ENCODE results near the gene KATNB1. TPM values are rescaled to one million over a fixed set of nuclear protein-coding genes. Genes with fewer than 3 reads are reported as not detected.

The KATNB1 gene
- total and polyA plus RNA-seq, 4 donors, result 14.9 to 39.3 (median 20.1) TPM

DNA sequence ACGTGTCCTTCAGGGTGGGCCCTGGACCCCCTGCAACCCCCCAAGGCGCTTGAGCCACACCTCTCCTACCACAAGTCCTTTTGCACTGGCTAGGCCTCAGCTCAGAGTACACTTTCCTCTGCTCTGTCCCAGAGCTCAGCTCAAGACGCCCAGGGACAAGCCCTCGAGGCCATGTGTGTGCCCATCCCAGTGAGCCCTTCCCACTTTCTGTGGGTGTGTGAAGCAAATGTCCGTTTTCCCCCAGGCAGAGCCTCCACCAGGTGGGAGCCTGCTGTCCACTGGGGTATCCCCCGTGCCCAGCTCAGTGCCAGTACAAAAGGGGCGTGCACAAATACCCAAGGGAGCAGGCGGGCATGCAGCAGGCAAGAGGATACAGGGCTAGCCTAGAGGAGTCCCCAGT, 48.3 kb downstream of the KATNB1 start:
- no peak for DNase-seq
- 88 to 90% methylated on average over 8 of the region's 8 CpGs for WGBS, 2 donors
- ATAC-seq (ENCODE audit: insufficient read depth, low FRiP score), result no peak

DNA sequence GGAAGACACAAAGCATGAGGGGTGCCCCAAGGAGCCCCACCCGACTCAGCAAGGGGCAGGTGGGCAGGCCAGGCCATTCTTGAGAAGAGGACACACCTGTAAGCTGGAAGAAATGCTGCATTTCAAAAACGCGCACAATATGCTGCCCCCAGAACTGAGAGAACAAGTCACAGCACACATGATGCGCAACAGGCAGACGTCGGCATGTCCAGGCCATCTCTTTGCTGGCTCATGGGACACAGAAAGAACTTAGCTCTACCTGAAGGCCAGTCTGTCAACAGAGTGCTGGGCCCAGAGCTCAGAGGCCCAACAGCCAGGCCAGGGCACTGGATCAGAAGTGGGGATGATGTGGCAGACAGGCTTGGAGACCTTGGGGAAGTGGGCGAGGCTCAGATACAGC, 48.8 kb downstream of the KATNB1 start:
- ATAC-seq (ENCODE audit: insufficient read depth, low FRiP score) (no peak), DNase-seq (no peak)
- Histone ChIP-seq H3K36me3 (ENCODE audit: control insufficient read depth in 4 of 4, insufficient read depth in 4 of 4, low read length in 4 of 4) (peaks cover 0 to 52% (median 15%) of the 10 kb centered on the region in 4 donors), H3K9me3 (ENCODE audit: control insufficient read depth in 4 of 4, insufficient read depth in 3 of 4, low read length in 3 of 4) (no peaks in the 10 kb centered on the region), H3K4me1 (ENCODE audit: control insufficient read depth in 5 of 5, insufficient read depth in 5 of 5, low read length in 5 of 5) (peaks cover 0 to 34% (median 9%) of the 10 kb centered on the region in 5 donors), H3K27me3 (ENCODE audit: control insufficient read depth in 3 of 3, insufficient read depth in 3 of 3, low read length in 2 of 3) (no peaks in the 10 kb centered on the region), H3K27ac (ENCODE audit: low read depth in 1 of 2, low read length in 1 of 2) (no peak overlapping the region), H3K4me3 (no peak overlapping the region), H3K9ac (ENCODE audit: insufficient read depth in 1 of 2, low read length in 2 of 2) (no peak overlapping the region)
- WGBS, 2 donors, result 92 to 95% methylated on average over 7 of the region's 7 CpGs
- TF ChIP-seq, protein P1, sequence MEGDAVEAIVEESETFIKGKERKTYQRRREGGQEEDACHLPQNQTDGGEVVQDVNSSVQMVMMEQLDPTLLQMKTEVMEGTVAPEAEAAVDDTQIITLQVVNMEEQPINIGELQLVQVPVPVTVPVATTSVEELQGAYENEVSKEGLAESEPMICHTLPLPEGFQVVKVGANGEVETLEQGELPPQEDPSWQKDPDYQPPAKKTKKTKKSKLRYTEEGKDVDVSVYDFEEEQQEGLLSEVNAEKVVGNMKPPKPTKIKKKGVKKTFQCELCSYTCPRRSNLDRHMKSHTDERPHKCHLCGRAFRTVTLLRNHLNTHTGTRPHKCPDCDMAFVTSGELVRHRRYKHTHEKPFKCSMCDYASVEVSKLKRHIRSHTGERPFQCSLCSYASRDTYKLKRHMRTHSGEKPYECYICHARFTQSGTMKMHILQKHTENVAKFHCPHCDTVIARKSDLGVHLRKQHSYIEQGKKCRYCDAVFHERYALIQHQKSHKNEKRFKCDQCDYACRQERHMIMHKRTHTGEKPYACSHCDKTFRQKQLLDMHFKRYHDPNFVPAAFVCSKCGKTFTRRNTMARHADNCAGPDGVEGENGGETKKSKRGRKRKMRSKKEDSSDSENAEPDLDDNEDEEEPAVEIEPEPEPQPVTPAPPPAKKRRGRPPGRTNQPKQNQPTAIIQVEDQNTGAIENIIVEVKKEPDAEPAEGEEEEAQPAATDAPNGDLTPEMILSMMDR (IDR thresholded peaks at IDR 0.05; ENCODE audit: control extremely low read depth, extremely low read depth), result no peak

More for the DNA sequence above, 48.3 kb downstream of the KATNB1 start:
- Histone ChIP-seq H3K4me3 (no peak overlapping the region), H3K9me3 (ENCODE audit: control insufficient read depth in 4 of 4, insufficient read depth in 3 of 4, low read length in 3 of 4) (no peaks in the 10 kb centered on the region), H3K27ac (ENCODE audit: low read depth in 1 of 2, low read length in 1 of 2) (no peak overlapping the region), H3K9ac (ENCODE audit: insufficient read depth in 1 of 2, low read length in 2 of 2) (no peak overlapping the region), H3K4me1 (ENCODE audit: control insufficient read depth in 5 of 5, insufficient read depth in 5 of 5, low read length in 5 of 5) (peaks cover 0 to 29% (median 9%) of the 10 kb centered on the region in 5 donors), H3K27me3 (ENCODE audit: control insufficient read depth in 3 of 3, insufficient read depth in 3 of 3, low read length in 2 of 3) (no peaks in the 10 kb centered on the region), H3K36me3 (ENCODE audit: control insufficient read depth in 4 of 4, insufficient read depth in 4 of 4, low read length in 4 of 4) (peaks cover 0 to 48% (median 17%) of the 10 kb centered on the region in 4 donors)
- TF ChIP-seq, protein P1 (IDR thresholded peaks at IDR 0.05; ENCODE audit: control extremely low read depth, extremely low read depth), result no peak

DNA sequence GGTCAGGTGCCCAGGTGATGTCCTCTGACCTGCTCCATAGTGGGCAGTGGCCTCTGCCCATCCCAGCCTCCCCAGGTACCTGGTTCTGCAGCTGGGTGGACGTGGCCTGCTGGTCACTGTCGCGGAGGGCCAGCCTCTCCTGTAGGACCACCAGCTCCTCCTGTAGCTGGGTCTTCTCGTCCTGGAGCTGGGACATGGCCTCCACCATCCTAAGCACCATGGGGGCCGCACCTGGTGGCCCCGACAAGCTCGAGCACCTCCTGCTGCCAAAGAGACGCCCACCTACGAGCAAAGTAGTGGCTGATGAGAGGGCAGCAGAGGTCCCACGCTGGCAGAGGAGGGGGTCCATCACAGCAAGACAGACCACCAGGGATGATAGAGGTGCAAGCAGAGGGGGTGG, 49.8 kb downstream of the KATNB1 start:
- Histone ChIP-seq H3K36me3 (ENCODE audit: control insufficient read depth in 4 of 4, insufficient read depth in 4 of 4, low read length in 4 of 4) (peaks cover 0 to 50% (median 17%) of the 10 kb centered on the region in 4 donors), H3K4me3 (no peak overlapping the region), H3K9me3 (ENCODE audit: control insufficient read depth in 4 of 4, insufficient read depth in 3 of 4, low read length in 3 of 4) (no peaks in the 10 kb centered on the region), H3K4me1 (ENCODE audit: control insufficient read depth in 5 of 5, insufficient read depth in 5 of 5, low read length in 5 of 5) (peaks cover 0 to 34% (median 9%) of the 10 kb centered on the region in 5 donors), H3K27ac (ENCODE audit: low read depth in 1 of 2, low read length in 1 of 2) (no peak overlapping the region), H3K9ac (ENCODE audit: insufficient read depth in 1 of 2, low read length in 2 of 2) (no peak overlapping the region), H3K27me3 (ENCODE audit: control insufficient read depth in 3 of 3, insufficient read depth in 3 of 3, low read length in 2 of 3) (no peaks in the 10 kb centered on the region)
- ATAC-seq (ENCODE audit: insufficient read depth, low FRiP score) (no peak), DNase-seq (no peak)
- WGBS, 2 donors, result 95 to 97% methylated on average over 10 of the region's 10 CpGs
- TF ChIP-seq, protein P1 (IDR thresholded peaks at IDR 0.05; ENCODE audit: control extremely low read depth, extremely low read depth), result no peak

DNA sequence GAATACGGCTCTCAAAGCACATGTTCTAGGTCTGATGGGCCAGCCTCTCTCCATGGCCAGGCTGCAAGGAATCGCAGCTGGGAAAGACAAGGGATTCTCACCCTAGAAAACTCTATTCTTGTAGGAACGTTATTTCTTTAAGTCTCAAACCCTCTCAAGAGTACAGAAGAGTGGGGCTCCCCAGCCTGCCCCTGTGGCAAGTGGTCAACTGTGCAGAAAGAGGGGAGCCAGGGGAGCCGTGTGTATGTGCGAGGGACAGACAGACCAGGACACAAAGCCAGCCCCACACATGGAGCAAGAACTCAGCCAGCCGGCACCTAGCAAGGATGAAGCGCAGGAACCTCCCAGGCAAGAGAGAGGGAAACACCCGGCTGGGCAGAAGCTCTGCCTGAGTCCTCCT, 50.4 kb downstream of the KATNB1 start:
- WGBS, 2 donors, result 95% methylated on average over 8 of the region's 8 CpGs
- Histone ChIP-seq H3K9ac (ENCODE audit: insufficient read depth in 1 of 2, low read length in 2 of 2) (no peak overlapping the region), H3K27ac (ENCODE audit: low read depth in 1 of 2, low read length in 1 of 2) (no peak overlapping the region), H3K9me3 (ENCODE audit: control insufficient read depth in 4 of 4, insufficient read depth in 3 of 4, low read length in 3 of 4) (no peaks in the 10 kb centered on the region), H3K36me3 (ENCODE audit: control insufficient read depth in 4 of 4, insufficient read depth in 4 of 4, low read length in 4 of 4) (peaks cover 0 to 50% (median 20%) of the 10 kb centered on the region in 4 donors), H3K4me1 (ENCODE audit: control insufficient read depth in 5 of 5, insufficient read depth in 5 of 5, low read length in 5 of 5) (peaks cover 0 to 34% (median 9%) of the 10 kb centered on the region in 5 donors), H3K27me3 (ENCODE audit: control insufficient read depth in 3 of 3, insufficient read depth in 3 of 3, low read length in 2 of 3) (no peaks in the 10 kb centered on the region), H3K4me3 (no peak overlapping the region)
- ATAC-seq (ENCODE audit: insufficient read depth, low FRiP score), result no peak
- TF ChIP-seq, protein P1 (IDR thresholded peaks at IDR 0.05; ENCODE audit: control extremely low read depth, extremely low read depth), result no peak
- no peak for DNase-seq

All from lung (tissue), 12 donors.